ENCODE results near the gene CEP170B.
A peak's percentile ranks its signal among the peaks of the same experiment; 100 is the strongest.

CEP170B gene

GRCh38 chr14:104864267-104865080 lies 594 bp upstream of the CEP170B start:
- Histone ChIP-seq H3K27me3 (ENCODE audit: insufficient read depth, low read length, poor library complexity, severe bottlenecking) (no peaks in the 10 kb centered on the region), H2AFZ (ENCODE audit: low read length) (no peak overlapping the region), H3K4me3 (ENCODE audit: low read length, poor library complexity, severe bottlenecking) (no peak overlapping the region), H3K9ac (ENCODE audit: low read depth, low read length, poor library complexity, severe bottlenecking) (no peak overlapping the region), H4K20me1 (ENCODE audit: insufficient read depth, low read length, poor library complexity, severe bottlenecking) (no peaks in the 10 kb centered on the region), H3K4me2 (ENCODE audit: low read depth, low read length, poor library complexity, severe bottlenecking) (peak overlapping the region; percentile 27), H3K36me3 (ENCODE audit: insufficient read depth, low read length) (no peaks in the 10 kb centered on the region), H3K4me1 (ENCODE audit: insufficient read depth, low read length, poor library complexity, severe bottlenecking) (peaks cover 5% of the 10 kb centered on the region), H3F3A (ENCODE audit: low read depth) (no peaks in the 10 kb centered on the region), H3K9me2 (replicated peaks; ENCODE audit: low read depth, low read length) (no peaks in the 10 kb centered on the region), H3K9me3 (ENCODE audit: insufficient read depth, low read depth, low read length) (no peaks in the 10 kb centered on the region), H3K79me2 (ENCODE audit: insufficient read depth, low read length) (0 out of 2 replicates have a peak, but pooled peaks cover 4% of the 10 kb centered on the region)
- TF ChIP-seq EZH2phosphoT487 (IDR thresholded peaks at IDR 0.05; ENCODE audit: borderline replicate concordance) (no peak), CTCF (conservative IDR thresholded peaks at IDR 0.05; ENCODE audit: low read length) (no peak)

GRCh38 chr14:104865631-104866441 lies 768 bp downstream of the CEP170B start:
- no peaks in the 10 kb centered on the region for H3K9me2 ChIP-seq (replicated peaks; ENCODE audit: low read depth, low read length)
- peak overlapping the region; percentile 84 for H3K4me2 ChIP-seq (ENCODE audit: low read depth, low read length, poor library complexity, severe bottlenecking)
- no peaks in the 10 kb centered on the region for H3K27me3 ChIP-seq (ENCODE audit: insufficient read depth, low read length, poor library complexity, severe bottlenecking)
- H3K36me3 ChIP-seq (ENCODE audit: insufficient read depth, low read length): no peaks in the 10 kb centered on the region
- H3K4me3 ChIP-seq (ENCODE audit: low read length, poor library complexity, severe bottlenecking): peak overlapping the region; percentile 78
- H2AFZ ChIP-seq (ENCODE audit: low read length): peak overlapping the region; percentile 76; the same call in 1 of the 2 replicates
- H3K9me3 ChIP-seq (ENCODE audit: insufficient read depth, low read depth, low read length): no peaks in the 10 kb centered on the region
- H3K4me1 ChIP-seq (ENCODE audit: insufficient read depth, low read length, poor library complexity, severe bottlenecking): peaks cover 5% of the 10 kb centered on the region
- H3K79me2 ChIP-seq (ENCODE audit: insufficient read depth, low read length): 0 out of 2 replicates have a peak, but pooled peaks cover 4% of the 10 kb centered on the region
- no peaks in the 10 kb centered on the region for H3F3A ChIP-seq (ENCODE audit: low read depth)
- H3K9ac ChIP-seq (ENCODE audit: low read depth, low read length, poor library complexity, severe bottlenecking): peak overlapping the region; percentile 74
- H4K20me1 ChIP-seq (ENCODE audit: insufficient read depth, low read length, poor library complexity, severe bottlenecking): no peaks in the 10 kb centered on the region
- TF ChIP-seq CTCF (conservative IDR thresholded peaks at IDR 0.05; ENCODE audit: low read length) (no peak), EZH2phosphoT487 (IDR thresholded peaks at IDR 0.05; ENCODE audit: borderline replicate concordance) (no peak)

- H2AFZ ChIP-seq (ENCODE audit: low read length): no peak overlapping the region
- no peaks in the 10 kb centered on the region for H3K9me2 ChIP-seq (replicated peaks; ENCODE audit: low read depth, low read length)
- H3K4me2 ChIP-seq (ENCODE audit: low read depth, low read length, poor library complexity, severe bottlenecking): peak overlapping the region; percentile 84
- peaks cover 5% of the 10 kb centered on the region for H3K4me1 ChIP-seq (ENCODE audit: insufficient read depth, low read length, poor library complexity, severe bottlenecking)
- H4K20me1 ChIP-seq (ENCODE audit: insufficient read depth, low read length, poor library complexity, severe bottlenecking): no peaks in the 10 kb centered on the region
- H3K4me3 ChIP-seq (ENCODE audit: low read length, poor library complexity, severe bottlenecking): peak overlapping the region; percentile 78
- H3K79me2 ChIP-seq (ENCODE audit: insufficient read depth, low read length): 0 out of 2 replicates have a peak, but pooled peaks cover 4% of the 10 kb centered on the region
- TF ChIP-seq CTCF (conservative IDR thresholded peaks at IDR 0.05; ENCODE audit: low read length): no peak
- no peaks in the 10 kb centered on the region for H3K9me3 ChIP-seq (ENCODE audit: insufficient read depth, low read depth, low read length)
- no peaks in the 10 kb centered on the region for H3F3A ChIP-seq (ENCODE audit: low read depth)
- H3K36me3 ChIP-seq (ENCODE audit: insufficient read depth, low read length): no peaks in the 10 kb centered on the region
- H3K9ac ChIP-seq (ENCODE audit: low read depth, low read length, poor library complexity, severe bottlenecking): no peak overlapping the region
- H3K27me3 ChIP-seq (ENCODE audit: insufficient read depth, low read length, poor library complexity, severe bottlenecking): no peaks in the 10 kb centered on the region
These were observed 1.6 kb downstream of the CEP170B start for GRCh38 chr14:104866451-104867370.

All from Loucy (cell line).